Measurements from ENCODE around the gene BTK. TPM values are rescaled to one million over a fixed set of nuclear protein-coding genes. Genes with fewer than 3 reads are reported as not detected.
A peak's percentile ranks its signal among the peaks of the same experiment; 100 is the strongest.

Gene BTK
- not detected in 2 replicates for total RNA-seq (2014; rRNA removed; shearing (Covaris generic))

GRCh38 chrX:101385795-101386541 lies at the start of gene BTK:
Gene BTK, minus strand, starts transcription at chrX:101386191. Its CDS starts 10,907 bp downstream, at chrX:101375284.
- no peak for DNase-seq (ENCODE audit: low spot score)

GRCh38 chrX:101430457-101431078 lies 44.6 kb upstream of the BTK start:
- DNase-seq (ENCODE audit: low spot score) = peak; percentile 30

- no peak for DNase-seq (ENCODE audit: low spot score)
Observed at GRCh38 chrX:101429934-101430333, 43.9 kb upstream of the BTK start.

GRCh38 chrX:101427954-101428353 lies 42.0 kb upstream of the BTK start:
- DNase-seq (ENCODE audit: low spot score) = no peak

GRCh38 chrX:101419489-101419888 lies 33.5 kb upstream of the BTK start:
- no peak for DNase-seq (ENCODE audit: low spot score)

- no peak for DNase-seq (ENCODE audit: low spot score)
Observed at GRCh38 chrX:101417981-101418841, 32.2 kb upstream of the BTK start.

GRCh38 chrX:101417190-101417589 lies 31.2 kb upstream of the BTK start:
- no peak for DNase-seq (ENCODE audit: low spot score)

- no peak for DNase-seq (ENCODE audit: low spot score)
Observed at GRCh38 chrX:101416691-101417090, 30.7 kb upstream of the BTK start.

- DNase-seq (ENCODE audit: low spot score) = peak; percentile 49
Observed at GRCh38 chrX:101415180-101416145, 29.5 kb upstream of the BTK start.

GRCh38 chrX:101411984-101412383 lies 26.0 kb upstream of the BTK start:
- no peak for DNase-seq (ENCODE audit: low spot score)

GRCh38 chrX:101410461-101410860 lies 24.5 kb upstream of the BTK start:
- no peak for DNase-seq (ENCODE audit: low spot score)

GRCh38 chrX:101409043-101409442 lies 23.1 kb upstream of the BTK start:
- DNase-seq (ENCODE audit: low spot score) = no peak

- DNase-seq (ENCODE audit: low spot score) = no peak
Observed at GRCh38 chrX:101408532-101408841, 22.5 kb upstream of the BTK start.

GRCh38 chrX:101407748-101408531 lies 21.9 kb upstream of the BTK start, which contains the start of the genes GLA and HNRNPH2:
Gene GLA, minus strand, starts transcription at chrX:101407925. Its CDS starts 22 bp downstream, at chrX:101407903.
Gene HNRNPH2, plus strand, starts transcription at chrX:101408222. Its CDS starts 3,767 bp downstream, at chrX:101411989.
- peak; percentile 99 for DNase-seq (ENCODE audit: low spot score)

GRCh38 chrX:101407167-101407747 lies 21.3 kb upstream of the BTK start:
- no peak for DNase-seq (ENCODE audit: low spot score)

GRCh38 chrX:101399825-101400224 lies 13.8 kb upstream of the BTK start:
- DNase-seq (ENCODE audit: low spot score) = no peak

- no peak for DNase-seq (ENCODE audit: low spot score)
Observed at GRCh38 chrX:101398694-101399093, 12.7 kb upstream of the BTK start.

GRCh38 chrX:101397779-101398178 lies 11.8 kb upstream of the BTK start:
- DNase-seq (ENCODE audit: low spot score) = no peak

- DNase-seq (ENCODE audit: low spot score) = peak; percentile 11
Observed at GRCh38 chrX:101395789-101396188, 9.8 kb upstream of the BTK start.

- no peak for DNase-seq (ENCODE audit: low spot score)
Observed at GRCh38 chrX:101394372-101394771, 8.4 kb upstream of the BTK start.
